Esophagus mucosa (tissue), 1 donor: ENCODE results near the gene PTGDR2. TPM values are rescaled to one million over a fixed set of nuclear protein-coding genes. Genes with fewer than 3 reads are reported as not detected.

Experiments used
- ATAC-seq: fragments of 200-7000 bp; cut with Tn5 transposase; one replicate; pipeline ENCODE4 v1.9.1; 2020
- total RNA-seq: library from RNA; stranded (reverse); gene quantifications from one replicate; pipeline ENCODE4 v1.2.4, GENCODE V29; 2023
- donor health status: DM: yes; HTN: yes; CAD: no.

PTGDR2 gene
- 0.12 TPM for total RNA-seq

DNA sequence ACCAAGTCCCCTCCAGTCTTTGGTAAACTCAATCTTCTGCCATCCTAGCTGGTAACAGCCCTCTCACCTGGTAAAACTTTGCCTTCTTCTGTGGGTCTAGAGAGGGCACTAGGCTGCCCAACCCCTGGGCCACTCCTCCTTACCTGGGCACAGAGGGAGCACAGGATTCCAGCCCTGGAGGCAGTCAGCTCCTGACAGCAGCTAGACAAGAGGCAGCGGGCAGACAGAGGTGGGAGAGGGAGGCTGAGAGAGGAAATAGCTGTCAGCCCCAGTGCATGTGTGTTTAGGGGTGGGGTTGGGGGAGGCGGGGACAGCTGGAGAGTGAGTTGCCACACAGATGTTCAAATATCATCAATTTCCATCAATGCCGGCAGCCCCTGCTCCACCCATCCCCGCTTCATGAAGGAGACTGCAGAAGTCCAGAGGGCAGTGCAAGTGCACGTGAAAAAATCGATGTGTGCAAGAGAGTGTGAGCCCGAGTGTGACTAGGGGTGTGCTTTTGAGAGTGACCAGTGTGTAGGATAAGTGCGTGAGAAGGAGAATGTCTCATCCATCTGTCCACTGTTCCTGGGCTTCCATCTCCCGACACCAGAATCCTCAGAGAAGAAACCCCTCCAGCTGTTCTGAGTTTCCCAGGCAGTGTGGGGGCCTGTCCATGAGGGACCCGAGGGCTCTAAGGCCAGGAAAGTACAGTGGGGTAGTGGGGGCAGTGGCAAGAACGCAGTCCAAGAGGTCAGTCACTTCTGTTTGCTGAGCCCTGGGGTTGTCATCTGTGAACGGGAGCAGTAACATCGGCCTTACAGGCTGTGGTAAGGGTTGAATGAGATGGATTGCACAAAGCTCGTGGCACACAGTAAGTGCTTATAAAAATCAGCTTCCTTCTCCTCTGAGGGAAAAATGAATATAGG is at the start of gene PTGDR2:
Gene PTGDR2, minus strand, starts transcription at position 225 of the 908 bp plus-strand sequence. CDS start 2,228 bp downstream, outside the sequence.
- ATAC-seq, result no peak

DNA sequence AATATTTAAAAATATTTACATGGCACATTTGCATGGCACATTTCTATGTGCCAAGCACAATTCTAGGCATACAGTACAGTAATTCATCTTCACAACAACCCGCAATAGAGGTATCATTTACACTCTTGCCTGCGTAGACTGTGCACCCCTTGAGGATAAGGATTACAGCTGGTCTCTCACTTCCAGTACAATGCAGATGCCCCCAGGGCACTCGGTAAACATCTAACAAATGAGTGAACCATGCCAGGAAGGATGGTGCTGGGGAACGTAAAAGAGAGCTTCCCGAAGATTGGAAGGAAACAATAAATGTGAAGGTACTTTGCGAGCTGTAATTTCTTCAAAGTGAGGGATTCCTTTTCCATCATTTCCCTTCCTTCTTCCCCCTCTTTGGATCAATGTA is 49.3 kb upstream of the PTGDR2 start:
- no peak for ATAC-seq

- no peak for ATAC-seq
Observed at GRCh38 chr11:60902625-60903024, 46.9 kb upstream of the PTGDR2 start.

DNA sequence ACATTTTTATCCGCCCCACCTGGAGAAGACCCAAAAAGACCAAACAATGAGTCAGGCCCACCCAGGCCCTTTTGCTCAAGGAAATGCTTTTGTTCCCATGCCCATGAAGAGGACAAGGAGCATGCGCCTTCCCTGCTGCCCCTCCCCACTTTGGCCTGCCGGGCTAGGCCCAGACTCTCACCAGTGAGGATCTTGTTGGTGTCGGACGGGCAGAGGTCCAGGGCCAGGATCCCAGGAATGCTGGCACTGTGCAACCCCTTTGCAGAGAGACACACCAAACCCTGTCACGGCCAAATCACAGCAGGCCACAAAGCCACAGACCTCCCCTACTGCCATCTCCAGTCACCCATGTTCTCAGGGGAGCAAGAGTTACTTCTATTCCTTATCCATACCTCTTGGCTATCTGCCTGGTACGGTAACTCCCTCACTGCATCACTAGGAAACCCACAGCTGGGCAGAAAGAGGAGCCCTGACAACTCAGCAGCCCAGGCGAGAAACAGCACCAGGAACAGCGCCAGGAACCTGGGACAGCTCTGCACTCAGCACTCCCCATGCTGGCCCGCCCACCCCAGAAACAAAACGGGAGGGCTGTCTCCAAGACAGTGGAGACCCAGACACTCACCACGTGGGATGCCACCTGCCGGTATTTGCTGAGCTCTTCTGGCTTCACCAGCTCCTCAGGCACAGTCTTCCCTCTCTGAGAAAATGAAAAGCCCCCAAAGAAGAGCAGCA is 45.1 kb upstream of the PTGDR2 start:
- no peak for ATAC-seq

DNA sequence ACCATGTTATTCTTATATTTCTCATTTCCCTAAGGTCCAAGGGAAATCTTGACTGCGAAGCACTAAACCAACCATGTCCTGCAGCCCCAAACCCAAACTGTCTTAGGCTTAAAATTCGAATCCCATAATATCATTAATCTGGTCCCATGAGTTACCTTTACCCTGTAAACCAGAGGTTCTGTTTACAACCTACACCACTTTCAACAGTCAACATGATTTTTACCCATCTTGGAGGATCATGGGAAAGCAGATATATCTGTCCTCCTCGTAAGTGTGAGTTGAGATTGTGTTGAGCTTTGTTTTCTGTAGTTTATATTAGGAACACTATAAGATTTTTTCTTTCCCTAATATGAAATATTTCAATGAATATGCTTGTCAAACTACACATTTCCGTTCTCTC is 44.2 kb upstream of the PTGDR2 start:
- no peak for ATAC-seq

- ATAC-seq, result peak; percentile 67
Observed at GRCh38 chr11:60899046-60899936, 43.5 kb upstream of the PTGDR2 start.

DNA sequence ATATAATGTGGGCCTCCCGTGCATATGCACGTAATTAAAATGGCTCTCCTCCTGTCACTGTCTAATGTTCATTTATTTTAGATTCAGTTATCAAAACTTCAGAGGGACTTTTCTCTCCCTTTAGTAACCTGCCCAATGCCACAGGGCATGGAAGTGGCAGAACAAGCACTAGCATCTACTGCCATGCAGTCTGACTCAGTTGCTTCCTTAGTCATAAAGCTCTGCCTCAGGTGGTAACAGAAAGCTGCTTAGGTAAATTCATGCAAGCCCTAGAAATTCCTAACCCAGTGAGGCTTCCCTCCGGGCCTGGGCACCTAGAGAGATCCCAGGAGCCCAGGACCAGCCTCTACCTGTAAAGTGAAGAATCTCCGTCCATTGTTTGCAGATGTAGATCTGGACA is 41.7 kb upstream of the PTGDR2 start:
- ATAC-seq, result peak; percentile 47

DNA sequence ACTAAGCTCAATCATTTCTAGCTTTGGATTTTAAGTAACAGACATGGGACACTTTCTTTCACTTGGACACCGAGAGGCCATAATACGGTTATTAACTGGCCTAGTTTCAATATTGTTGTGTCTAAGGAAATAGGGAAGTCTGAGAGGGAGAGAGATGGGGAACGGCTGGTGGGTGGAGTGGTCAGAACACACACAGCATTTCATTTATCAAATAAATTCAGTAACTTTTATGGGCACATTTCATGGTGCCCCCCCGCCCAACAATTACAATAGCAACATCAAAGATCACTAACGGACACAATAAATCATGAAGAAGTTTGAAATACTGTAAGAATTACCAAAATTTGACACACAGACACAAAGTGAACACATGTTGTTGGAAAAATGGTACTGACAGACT is 39.9 kb upstream of the PTGDR2 start:
- ATAC-seq, result no peak

GRCh38 chr11:60891103-60891741 is 35.5 kb upstream of the PTGDR2 start:
- ATAC-seq, result no peak

DNA sequence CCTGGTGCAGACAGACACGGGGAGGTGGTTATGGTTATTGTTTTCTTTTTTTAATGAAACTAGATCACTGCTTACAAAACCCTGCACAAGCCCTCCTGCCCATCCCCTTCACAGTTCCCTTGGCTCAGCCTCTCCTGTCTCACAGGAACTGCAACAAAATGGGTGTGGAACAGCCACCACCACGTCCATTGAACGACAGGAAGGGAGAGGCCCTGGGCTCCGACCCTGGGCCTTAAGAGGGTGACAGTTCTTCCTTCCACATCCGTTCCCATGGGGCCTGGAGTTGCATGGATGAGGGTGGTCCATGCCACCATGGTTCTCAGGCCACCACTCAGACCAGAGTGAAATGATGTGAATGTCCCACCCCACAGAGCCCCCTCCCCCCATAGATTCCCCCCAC is 34.9 kb upstream of the PTGDR2 start:
- no peak for ATAC-seq

GRCh38 chr11:60889869-60890311 is 34.1 kb upstream of the PTGDR2 start:
- ATAC-seq, result no peak

DNA sequence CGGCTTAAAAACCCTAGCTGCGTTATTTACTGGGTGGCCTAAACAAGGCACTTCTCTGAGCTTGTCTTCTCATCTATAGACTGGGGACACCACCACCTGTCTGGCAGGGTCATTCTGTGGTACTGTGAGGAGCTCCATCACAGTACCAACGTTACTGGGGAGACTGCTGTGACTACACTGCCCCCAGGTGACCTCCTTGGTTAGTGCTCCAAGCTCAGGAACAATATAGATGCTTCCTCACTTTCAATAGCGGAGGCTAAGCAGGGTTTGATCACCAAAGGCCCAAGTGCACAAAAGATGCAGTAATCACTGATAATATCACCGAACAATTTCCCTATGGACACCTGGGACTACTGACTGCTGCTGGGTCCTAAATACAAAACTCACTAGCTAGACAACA is 31.8 kb upstream of the PTGDR2 start:
- ATAC-seq, result peak; percentile 90

DNA sequence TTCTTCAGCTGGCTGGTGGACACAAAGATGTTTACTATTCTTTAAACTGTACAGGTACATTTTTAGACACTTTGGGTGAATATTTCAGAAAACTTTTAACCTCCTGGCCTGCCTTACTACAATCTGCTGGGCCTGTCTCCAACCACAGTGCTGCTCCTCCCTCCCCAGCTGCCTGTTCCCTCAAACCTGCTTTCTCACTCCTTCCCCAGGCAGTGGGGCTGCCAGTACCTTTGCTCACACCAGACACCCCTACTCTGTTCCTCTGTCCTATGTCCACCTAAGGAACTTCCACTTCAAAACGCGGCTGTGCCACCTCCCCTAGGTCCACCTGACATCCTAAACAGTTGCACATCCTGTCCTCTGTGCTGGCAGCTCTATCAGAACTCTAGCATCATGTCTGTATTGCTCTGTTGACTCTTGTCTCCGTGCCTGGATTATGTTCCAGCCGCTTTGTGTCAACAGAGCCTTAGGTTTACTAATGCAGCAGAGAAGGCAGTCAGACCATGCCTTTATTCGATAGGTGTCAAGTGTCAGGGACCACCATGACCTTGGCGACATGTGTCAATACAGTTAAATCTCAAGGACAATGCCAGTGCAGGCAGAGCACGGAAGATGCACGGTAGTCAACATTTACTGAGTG is 25.0 kb upstream of the PTGDR2 start:
- ATAC-seq, result no peak

GRCh38 chr11:60879971-60880588 is 24.3 kb upstream of the PTGDR2 start:
- no peak for ATAC-seq

- ATAC-seq, result no peak
Observed at GRCh38 chr11:60879104-60879503, 23.4 kb upstream of the PTGDR2 start.

GRCh38 chr11:60878245-60879101 is 22.7 kb upstream of the PTGDR2 start:
- ATAC-seq, result no peak

- ATAC-seq, result no peak
Observed at GRCh38 chr11:60876168-60876485, 20.4 kb upstream of the PTGDR2 start.

- ATAC-seq, result no peak
Observed at GRCh38 chr11:60875366-60876167, 19.8 kb upstream of the PTGDR2 start.
